K562 (cell line): ENCODE data around the gene SLC8A2.

Experiments used
- CTCF ChIP-seq, 3 experiments: IDR thresholded peaks in 2 of 3; conservative IDR thresholded peaks in 1 of 3; 2 replicates each; pipeline ENCODE4 v1.5.1; 2011 to 2012; ENCODE audit warnings: low read length in 3 of 3, mild to moderate bottlenecking in 3 of 3, control low read depth in 2 of 3, improper control_type of control experiment in 1 of 3, inconsistent platforms in 1 of 3, low read depth in 1 of 3, mixed read lengths in 1 of 3, moderate library complexity in 1 of 3; ENCODE audit not compliant: insufficient read depth in 2 of 3
- NFYB ChIP-seq: IDR thresholded peaks from 2 replicates; pipeline ENCODE4 v1.6.1; 2011; ENCODE audit warnings: mild to moderate bottlenecking, moderate library complexity; ENCODE audit not compliant: insufficient read length; ENCODE audit errors: extremely low read depth
- RAD21 ChIP-seq, 2 experiments: fragments of 250-450 bp in 1 of 2; fragments of 450-650 bp in 1 of 2; sonication (Bioruptor Pico) in 1 of 2; formaldehyde crosslinking in 1 of 2; IDR thresholded peaks in 1 of 2; conservative IDR thresholded peaks in 1 of 2; 2 replicates each; pipeline versions ENCODE4 v1.4.0 to v1.8.0; 2020 to 2022; ENCODE audit warnings: mild to moderate bottlenecking in 2 of 2, moderate library complexity in 1 of 2
- ZNF143 ChIP-seq: sonication (generic); formaldehyde crosslinking; IDR thresholded peaks from 2 replicates; pipeline ENCODE4 v1.9.0; 2022; ENCODE audit warnings: mild to moderate bottlenecking, missing genetic modification reagents
- ZNF175 ChIP-seq: fragments of 200-800 bp; sonication (Bioruptor generic); IDR thresholded peaks from 2 replicates; pipeline ENCODE4 v1.6.1; 2016; ENCODE audit warnings: low read depth, mild to moderate bottlenecking, missing genetic modification characterization, missing compliant biosample characterization

- no peak for TF ChIP-seq NFYB
- no peak for TF ChIP-seq ZNF143 (CRISPR knock-in tag)
- no peak for TF ChIP-seq CTCF (IDR thresholded peaks at IDR 0.05 in 2 of 3, conservative IDR thresholded peaks at IDR 0.05 in 1 of 3; ENCODE audit: insufficient read depth in 2 of 3, low read depth in 1 of 3, low read length in 3 of 3)
- TF ChIP-seq RAD21 (CRISPR knock-in tag; conservative IDR thresholded peaks at IDR 0.05 in 1 of 2, IDR thresholded peaks at IDR 0.05 in 1 of 2): no peak
- no peak for TF ChIP-seq ZNF175 (CRISPR knock-in tag)
Observed at GRCh38 chr19:47512948-47513319, 41.2 kb upstream of the SLC8A2 start.
